Prostate gland (tissue), 2 donors: Measurements from ENCODE around the gene MLLT10.

Source experiments
- CTCF ChIP-seq, 4 experiments: fragments of 200-600 bp in 2 of 4; fragments of 450-650 bp in 2 of 4; sonication (generic) in 2 of 4; IDR thresholded peaks; 1 replicate in 3 of 4; 2 replicates in 1 of 4; pipeline ENCODE4 v1.5.1; 2016 to 2019; ENCODE audit warnings: antibody characterized with exemption in 4 of 4, mild to moderate bottlenecking in 2 of 4, moderate library complexity in 2 of 4
- POLR2AphosphoS5 ChIP-seq: sonication (generic); formaldehyde crosslinking; IDR thresholded peaks from one replicate; pipeline ENCODE4 v1.6.1; 2017; ENCODE audit warnings: antibody characterized with exemption

GRCh38 chr10:21626457-21627161 lies 92.6 kb downstream of the MLLT10 start:
- TF ChIP-seq CTCF (IDR thresholded peaks at IDR 0.05) = no peak
- TF ChIP-seq POLR2AphosphoS5 = no peak
